GM18505 (cell line): ENCODE results near the gene KLHDC4.
"Not testable (repeated sequence)": the region's sequence is repeated elsewhere in the genome, so short reads cannot be mapped to it uniquely, and the experiment has no call there.

ENCODE experiments used
- ATAC-seq: cut with Tn5 transposase; IDR thresholded peaks from one replicate; pipeline ENCODE4 v1.9.1; 2021; ENCODE audit not compliant: unreplicated experiment
- POLR2A ChIP-seq: IDR thresholded peaks from 4 replicates; pipeline ENCODE4 v1.6.1; 2011; ENCODE audit warnings: borderline replicate concordance; ENCODE audit not compliant: insufficient read depth, insufficient read length; ENCODE audit errors: extremely low read depth

Gene KLHDC4

GRCh38 chr16:87765776-87766484, at the start of gene KLHDC4:
Gene KLHDC4, minus strand, starts transcription at chr16:87765986. Its CDS starts 96 bp downstream, at chr16:87765890.
- ATAC-seq = peak; percentile 81
- TF ChIP-seq POLR2A = peak; percentile 90

- ATAC-seq = no peak
- TF ChIP-seq POLR2A = no peak
Measured at GRCh38 chr16:87815567-87815966, 49.8 kb upstream of the KLHDC4 start.

- TF ChIP-seq POLR2A = no peak
- no peak for ATAC-seq
Measured at GRCh38 chr16:87812200-87812656, 46.4 kb upstream of the KLHDC4 start.

- ATAC-seq = not testable (repeated sequence)
Measured at GRCh38 chr16:87811454-87811853, 45.7 kb upstream of the KLHDC4 start.

- ATAC-seq = peak; percentile 47
- peak; percentile 37 for TF ChIP-seq POLR2A
Measured at GRCh38 chr16:87809150-87809902, 43.5 kb upstream of the KLHDC4 start.

- no peak for ATAC-seq
- no peak for TF ChIP-seq POLR2A
Measured at GRCh38 chr16:87808108-87808507, 42.3 kb upstream of the KLHDC4 start.

- ATAC-seq = no peak
Measured at GRCh38 chr16:87806641-87807546, 41.1 kb upstream of the KLHDC4 start.

GRCh38 chr16:87806261-87806640, 40.5 kb upstream of the KLHDC4 start:
- ATAC-seq = no peak
- TF ChIP-seq POLR2A = no peak

More at GRCh38 chr16:87806641-87807546, 41.1 kb upstream of the KLHDC4 start:
- peak; percentile 24 for TF ChIP-seq POLR2A

GRCh38 chr16:87803385-87803784, 37.6 kb upstream of the KLHDC4 start:
- no peak for ATAC-seq
- no peak for TF ChIP-seq POLR2A

GRCh38 chr16:87802670-87803069, 36.9 kb upstream of the KLHDC4 start:
- no peak for TF ChIP-seq POLR2A
- no peak for ATAC-seq

GRCh38 chr16:87801679-87802259, 36.0 kb upstream of the KLHDC4 start:
- ATAC-seq = no peak
- TF ChIP-seq POLR2A = no peak

GRCh38 chr16:87800497-87800896, 34.7 kb upstream of the KLHDC4 start:
- TF ChIP-seq POLR2A = no peak
- ATAC-seq = no peak

GRCh38 chr16:87795336-87795735, 29.6 kb upstream of the KLHDC4 start:
- TF ChIP-seq POLR2A = no peak
- no peak for ATAC-seq
